HG03045 (cell line): Measurements from ENCODE around the gene SLC27A2.

Experiments
- ATAC-seq: cut with Tn5 transposase; IDR thresholded peaks from one replicate; pipeline ENCODE4 v1.9.1; 2021; ENCODE audit warnings: mild to moderate bottlenecking, moderate library complexity; ENCODE audit not compliant: unreplicated experiment

SLC27A2 gene

DNA sequence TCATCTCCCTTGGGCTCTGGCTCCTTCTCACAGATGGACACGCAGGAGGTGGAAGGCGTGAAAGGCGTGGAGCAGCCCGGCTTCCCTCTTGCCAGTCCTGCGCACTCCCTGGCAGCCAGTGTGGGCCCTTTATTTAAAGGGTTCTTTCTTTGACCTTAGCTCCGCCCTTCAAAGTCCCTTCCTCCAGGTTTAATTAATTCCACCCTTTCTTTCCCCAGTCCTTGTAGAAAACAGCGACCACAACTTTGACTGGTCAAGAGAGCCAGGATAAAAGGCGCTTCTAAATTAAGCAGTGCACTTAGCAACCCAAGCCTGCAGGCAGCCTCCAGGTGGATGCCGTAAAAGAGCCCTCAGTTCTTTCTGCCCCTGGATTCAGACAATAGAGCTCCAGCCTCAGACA lies 83.6 kb downstream of the SLC27A2 start, which contains the start of gene HDC:
Gene HDC, minus strand, starts transcription at position 107 of the 400 bp plus-strand sequence. Its CDS starts 103 bp downstream, at position 4.
- no peak for ATAC-seq

- no peak for ATAC-seq
Measured at GRCh38 chr15:50267577-50267976, 85.6 kb downstream of the SLC27A2 start.

DNA sequence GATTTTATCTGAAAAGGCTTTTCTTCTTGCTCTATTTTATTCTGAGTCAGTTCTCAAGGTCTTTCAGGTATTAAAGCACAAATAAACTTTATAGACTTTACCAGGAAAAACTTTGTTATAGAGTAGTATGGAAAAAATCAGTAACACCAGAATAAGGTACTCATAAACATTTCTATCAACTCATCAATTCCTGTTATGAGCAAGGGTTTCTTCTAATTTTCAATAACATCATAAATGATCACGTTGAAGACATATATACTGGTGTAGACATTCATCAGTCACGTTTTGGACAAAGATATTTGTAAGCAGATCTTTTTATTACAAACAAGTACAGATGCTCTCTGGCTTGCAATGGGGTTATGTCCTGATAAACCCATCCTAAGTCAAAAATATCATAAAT lies 93.1 kb downstream of the SLC27A2 start:
- no peak for ATAC-seq

DNA sequence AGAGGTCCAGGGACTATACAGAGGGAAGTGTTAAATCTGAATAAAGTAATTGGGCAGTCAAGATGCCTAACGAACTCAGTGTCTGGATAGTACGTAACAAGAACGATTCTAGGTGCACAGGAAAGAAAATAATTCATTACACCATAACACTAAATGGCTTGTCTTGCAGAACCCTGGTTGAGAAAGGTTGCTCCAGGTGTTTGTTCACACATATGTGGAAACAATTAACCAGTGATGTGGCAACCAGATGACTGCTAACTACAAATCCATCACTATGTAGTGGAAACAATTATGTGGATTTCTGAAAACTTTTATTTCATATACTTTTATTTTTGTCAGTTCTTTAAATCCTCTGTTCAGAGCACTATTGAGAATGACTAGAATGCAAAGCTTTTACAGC lies 93.9 kb downstream of the SLC27A2 start:
- ATAC-seq, result no peak

DNA sequence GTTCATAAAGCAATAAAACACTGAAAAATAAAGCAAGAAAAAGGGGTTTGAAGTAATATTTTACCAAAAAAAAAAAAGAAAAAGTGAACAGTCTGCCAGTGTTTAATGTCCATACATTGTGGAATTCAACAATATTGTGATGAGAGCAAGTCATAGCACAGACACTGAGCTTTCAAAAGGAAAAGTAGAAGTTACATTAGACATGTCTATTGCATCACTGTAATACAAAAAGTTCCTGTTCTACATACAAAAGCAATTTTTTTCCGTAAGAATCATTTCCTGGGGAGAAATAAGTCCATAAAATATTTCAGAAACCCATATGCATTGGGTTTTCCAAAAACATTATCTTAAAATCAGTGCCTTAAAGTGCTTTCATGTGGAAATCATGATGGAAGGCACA lies 95.4 kb downstream of the SLC27A2 start:
- ATAC-seq, result no peak

GRCh38 chr15:50278496-50278895 lies 96.5 kb downstream of the SLC27A2 start:
- ATAC-seq, result no peak

DNA sequence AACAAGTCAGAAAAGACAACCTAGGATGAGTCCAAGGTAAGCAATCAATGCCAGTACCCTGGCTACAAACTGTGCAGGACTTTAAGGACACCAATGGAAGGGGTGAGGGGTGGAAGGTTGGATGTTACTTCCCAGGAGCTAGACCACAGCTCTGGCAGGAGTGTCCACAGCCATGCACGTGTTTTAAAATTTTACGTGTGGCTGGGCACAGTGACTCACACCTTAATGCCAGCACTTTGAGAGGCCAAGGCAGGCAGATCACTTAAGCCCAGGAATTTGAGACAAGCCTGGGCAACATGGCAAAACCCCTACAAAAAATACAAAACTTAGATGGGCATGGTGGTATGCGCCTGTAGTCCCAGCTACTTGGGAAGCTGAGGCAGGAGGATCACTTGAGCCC lies 98.3 kb downstream of the SLC27A2 start:
- ATAC-seq, result no peak

GRCh38 chr15:50281427-50281826 lies 99.4 kb downstream of the SLC27A2 start:
- no peak for ATAC-seq
